K562 (cell line): ENCODE measurements around the gene EIF2S3B. TPM values are rescaled to one million over a fixed set of nuclear protein-coding genes. Genes with fewer than 3 reads are reported as not detected.

Experiments used
- ATAC-seq: fragments of 200-7000 bp; cut with Tn5 transposase; 3 replicates; pipeline ENCODE4 v1.9.1; 2020; ENCODE audit warnings: moderate library complexity
- BruUV-seq: library from RNA; stranded (reverse); fragments of 400-500 nt; replicated peaks from 2 replicates; lab custom pipeline; 2021; lab: Mats Ljungman, UMichigan
- CTCF ChIA-PET: fragments of 300-600 bp; formaldehyde crosslinking; extraction: SDS; loops from one replicate; lab custom pipeline; 2021; ENCODE audit warnings: low intra/inter-chr PET ratio; lab: Yijun Ruan, JAX
- POLR2A ChIA-PET: fragments of 300-600, 350-650 bp; sonication (Branson Sonifier 250); formaldehyde crosslinking; extraction: SDS; loops from one replicate; lab custom pipeline; 2021; ENCODE audit warnings: antibody characterized with exemption, inconsistent platforms; lab: Yijun Ruan, JAX
- DNase-seq, 4 experiments: peaks; one replicate each; pipeline versions ENCODE4 v3.0.0 to v3.0.0-alpha.2; 2011 to 2018; ENCODE audit warnings: low spot score in 3 of 4, mixed read lengths in 3 of 4; ENCODE audit errors: extremely low read depth in 1 of 4
- FAIRE-seq: peaks from 2 replicates; lab custom pipeline; 2011; peaks lifted over from hg19 to GRCh38; lab: Jason Lieb, UNC
- H2AFZ ChIP-seq: 2 replicates; pipeline ENCODE4 v1.6.0; 2011; ENCODE audit warnings: low read depth, low read length, control low read depth, inconsistent platforms
- H3K27ac ChIP-seq: fragments of 200-600 bp; 3 replicates; pipeline ENCODE4 v1.8.0; 2011; ENCODE audit warnings: low read depth, mild to moderate bottlenecking, control low read depth, inconsistent platforms, low read length, moderate library complexity, mixed read lengths; ENCODE audit errors: extremely low read depth
- H3K27me3 ChIP-seq, 2 experiments: fragments of 300-600 bp in 1 of 2; 2 replicates in 1 of 2; 3 replicates in 1 of 2; pipeline versions ENCODE4 v1.6.0 to v1.8.0; 2011; ENCODE audit warnings: inconsistent platforms in 2 of 2, low read length in 2 of 2, mild to moderate bottlenecking in 1 of 2, mixed read lengths in 1 of 2, moderate library complexity in 1 of 2; ENCODE audit not compliant: control insufficient read depth in 2 of 2, insufficient read depth in 2 of 2
- H3K36me3 ChIP-seq: fragments of 300-600 bp; 3 replicates; pipeline ENCODE4 v1.8.0; 2011; ENCODE audit warnings: mild to moderate bottlenecking, low read length, inconsistent platforms; ENCODE audit not compliant: control insufficient read depth, insufficient read depth
- H3K4me1 ChIP-seq, 2 experiments: fragments of 200-600 bp in 1 of 2; replicated peaks in 1 of 2; 2 replicates in 1 of 2; 3 replicates in 1 of 2; pipeline versions ENCODE4 v1.5.1 to v1.8.0; 2011; ENCODE audit warnings: inconsistent platforms in 2 of 2, low read length in 2 of 2, mild to moderate bottlenecking in 1 of 2, mixed read lengths in 1 of 2, moderate library complexity in 1 of 2; ENCODE audit not compliant: control insufficient read depth in 2 of 2, insufficient read depth in 2 of 2
- H3K4me2 ChIP-seq: 2 replicates; pipeline ENCODE4 v1.6.1; 2011; ENCODE audit warnings: low read length, control low read depth, inconsistent platforms, mixed read lengths; ENCODE audit not compliant: insufficient read depth
- H3K4me3 ChIP-seq: fragments of 200-600 bp; sonication (generic), shearing (Covaris generic); 2 replicates; pipeline ENCODE4 v1.5.1; 2016; ENCODE audit warnings: control low read depth, inconsistent platforms
- H3K79me2 ChIP-seq: fragments of 200-600 bp; 3 replicates; pipeline ENCODE4 v1.8.0; 2011; ENCODE audit warnings: low read length, inconsistent platforms; ENCODE audit not compliant: control insufficient read depth, insufficient read depth
- H3K9ac ChIP-seq, 2 experiments: 2 replicates each; pipeline versions ENCODE4 v1.6.0 to v1.6.1; 2011; ENCODE audit warnings: low read depth in 2 of 2, low read length in 2 of 2, control low read depth in 1 of 2, inconsistent platforms in 1 of 2, mild to moderate bottlenecking in 1 of 2, mixed read lengths in 1 of 2; ENCODE audit not compliant: insufficient read depth in 1 of 2
- H3K9me1 ChIP-seq: one replicate; pipeline ENCODE4 v1.6.0; 2011; ENCODE audit warnings: inconsistent platforms, mild to moderate bottlenecking, low read length, moderate library complexity; ENCODE audit not compliant: control insufficient read depth, insufficient read depth
- H3K9me3 ChIP-seq: replicated peaks from 2 replicates; pipeline ENCODE4 v1.5.1; 2011; ENCODE audit warnings: low read depth, low read length, inconsistent platforms; ENCODE audit not compliant: control insufficient read depth, insufficient read depth
- H4K20me1 ChIP-seq: replicated peaks from 2 replicates; pipeline ENCODE4 v1.6.1; 2011; ENCODE audit warnings: low read length, inconsistent platforms, mixed read lengths; ENCODE audit not compliant: control insufficient read depth, insufficient read depth
- CSDE1 ChIP-seq, 2 experiments: fragments of 450-650 bp; IDR thresholded peaks; 2 replicates each; pipeline ENCODE4 v1.6.1; 2016; ENCODE audit warnings: mild to moderate bottlenecking in 1 of 2
- HES1 ChIP-seq: fragments of 450-650 bp; IDR thresholded peaks from 2 replicates; pipeline ENCODE4 v1.6.1; 2016; ENCODE audit warnings: low read depth, mild to moderate bottlenecking, moderate library complexity
- NFRKB ChIP-seq: fragments of 450-650 bp; IDR thresholded peaks from 2 replicates; pipeline ENCODE4 v1.6.1; 2016; ENCODE audit warnings: low read depth
- NUFIP1 ChIP-seq: fragments of 450-650 bp; IDR thresholded peaks from 2 replicates; pipeline ENCODE4 v1.6.1; 2018; ENCODE audit not compliant: partially characterized antibody
- SAFB ChIP-seq: fragments of 200-400 bp; formaldehyde crosslinking; IDR thresholded peaks from 2 replicates; pipeline ENCODE4 v1.6.1; 2017; ENCODE audit warnings: low read depth, low read length, borderline replicate concordance
- TFAP4 ChIP-seq: sonication (generic); formaldehyde crosslinking; IDR thresholded peaks from 2 replicates; pipeline ENCODE4 v1.8.0; 2022; ENCODE audit warnings: missing genetic modification reagents, mild to moderate bottlenecking, moderate library complexity, borderline replicate concordance
- THRA ChIP-seq: fragments of 450-650 bp; IDR thresholded peaks from 2 replicates; pipeline ENCODE4 v1.6.1; 2017; ENCODE audit warnings: mild to moderate bottlenecking, moderate library complexity
- XRCC4 ChIP-seq: IDR thresholded peaks from one replicate; pipeline ENCODE4 v1.6.1; 2011; ENCODE audit not compliant: insufficient read depth, insufficient read length; ENCODE audit errors: extremely low read depth
- ZBTB17 ChIP-seq: fragments of 450-650 bp; formaldehyde crosslinking; IDR thresholded peaks from 2 replicates; pipeline ENCODE4 v1.4.0; 2020; ENCODE audit warnings: mild to moderate bottlenecking
- ZNF518B ChIP-seq: fragments of 250-450 bp; sonication (Bioruptor Pico); IDR thresholded peaks from 2 replicates; pipeline ENCODE4 v1.5.0; 2021; ENCODE audit warnings: mild to moderate bottlenecking, moderate library complexity
- WGBS: fragments of 100-300 bp; shearing (Covaris generic); methylation state at CpG from one replicate; pipeline ENCODE4 v1.1.6; 2016; ENCODE audit warnings: low coverage, mixed read lengths; ENCODE audit not compliant: insufficient coverage; ENCODE audit errors: missing lambda C conversion rate; 5-methylcytosine and 5-hydroxymethylcytosine counted together
- in situ Hi-C: fragments of 300-500 bp; cut with MboI; formaldehyde crosslinking; loops from 4 replicates; pipeline ENCODE4 v1.15.0; 2018; ENCODE audit warnings: inconsistent platforms, mixed read lengths
- intact Hi-C: fragments of 100-400 bp; cut with micrococcal nuclease; formaldehyde crosslinking; loops from 2 replicates; pipeline ENCODE4 v1.14.2; 2022
- polyA plus RNA-seq, 8 experiments: library from polyadenylated mRNA; depleted of rRNA in 4 of 8; stranded (reverse) in 5 of 8; unstranded in 3 of 8; fragments of >200 nt; fragmentation: Nextera tagmentation in 2 of 8; fragmentation: Illumina TruSeq in 1 of 8; extraction: Ambion mirVana in 2 of 8; extraction: Trizol in 1 of 8; gene quantifications; 2 replicates each; pipeline versions ENCODE4 v1.2.1 to v1.2.3, GENCODE V29; 2011 to 2014; ENCODE audit warnings: inconsistent platforms in 1 of 8, missing spikeins in 1 of 8
- total RNA-seq, 7 experiments: library from RNA; depleted of rRNA in 6 of 7; stranded (reverse); fragments of >200 nt in 6 of 7; fragmentation: Illumina TruSeq in 2 of 7; extraction: Trizol in 2 of 7; gene quantifications; 2 replicates each; pipeline versions ENCODE4 v1.2.1 to v1.2.3, GENCODE V29; 2011 to 2021; ENCODE audit warnings: low replicate concordance in 1 of 7

EIF2S3B gene
- total and polyA plus RNA-seq, 9 of the 15 experiments (the other 6 are each of a cell fraction or from before 2014, with no cell fraction given), result 0.45 to 5.1 (median 2.0) TPM

GRCh38 chr12:10466311-10466710 lies 39.4 kb upstream of the EIF2S3B start:
- FAIRE-seq (no peak), DNase-seq (no peak), ATAC-seq (no peak)
- Histone ChIP-seq H3K9ac (no peak overlapping the region), H3K4me3 (no peak overlapping the region), H4K20me1 (no peaks in the 10 kb centered on the region), H2AFZ (no peak overlapping the region), H3K36me3 (no peaks in the 10 kb centered on the region), H3K4me2 (no peak overlapping the region), H3K79me2 (no peaks in the 10 kb centered on the region), H3K9me3 (no peaks in the 10 kb centered on the region), H3K27ac (no peak overlapping the region), H3K4me1 (no peaks in the 10 kb centered on the region), H3K27me3 (no peaks in the 10 kb centered on the region), H3K9me1 (no peaks in the 10 kb centered on the region)
- no peak for TF ChIP-seq SAFB
- no peak for TF ChIP-seq HES1
- TF ChIP-seq TFAP4, result no peak
- TF ChIP-seq XRCC4, result no peak
- no peak for TF ChIP-seq ZBTB17 (CRISPR knock-in tag)
- TF ChIP-seq THRA, result no peak
- no peak for TF ChIP-seq ZNF518B (CRISPR knock-in tag)
- no peak for TF ChIP-seq NUFIP1
- no peak for TF ChIP-seq CSDE1 (IDR thresholded peaks at IDR 0.05)
- no peak for TF ChIP-seq NFRKB
- ChIA-PET CTCF (no interaction called here), POLR2A (interaction anchor here (0.6 kb wide), 1 partner anchor 87 kb away, joined by 3 read pairs; no protein-coding TSS in a partner anchor)
- 0% methylated on average over 3 of the region's 4 CpGs for WGBS
- intact Hi-C loops (no loop called here), in situ Hi-C loops (no loop called here)
- BruUV-seq, result no TSS peak
